GM12878 (cell line): ENCODE results near the gene SMIM14. TPM values are rescaled to one million over a fixed set of nuclear protein-coding genes. Genes with fewer than 3 reads are reported as not detected.

Experiments used
- ASH2L ChIP-seq: fragments of 300-600, 200-600 bp; sonication (generic); IDR thresholded peaks from 2 replicates; pipeline ENCODE4 v1.6.1; 2017; ENCODE audit warnings: low read depth, mild to moderate bottlenecking, borderline replicate concordance
- E4F1 ChIP-seq: fragments of 450-650 bp; IDR thresholded peaks from 2 replicates; pipeline ENCODE4 v1.6.1; 2018; ENCODE audit warnings: borderline replicate concordance, mild to moderate bottlenecking; ENCODE audit not compliant: partially characterized antibody
- ETV6 ChIP-seq, 2 experiments: fragments of 450-650 bp in 1 of 2; IDR thresholded peaks in 1 of 2; conservative IDR thresholded peaks in 1 of 2; 2 replicates each; pipeline ENCODE4 v1.6.1; 2014; ENCODE audit warnings: antibody characterized with exemption in 1 of 2, borderline replicate concordance in 1 of 2, low read depth in 1 of 2, mild to moderate bottlenecking in 1 of 2, moderate library complexity in 1 of 2
- IKZF1 ChIP-seq: fragments of 450-650 bp; conservative IDR thresholded peaks from 2 replicates; pipeline ENCODE4 v1.6.1; 2017; ENCODE audit warnings: antibody characterized with exemption, mild to moderate bottlenecking
- LARP7 ChIP-seq: fragments of 450-650 bp; IDR thresholded peaks from 2 replicates; pipeline ENCODE4 v1.6.1; 2017; ENCODE audit warnings: mild to moderate bottlenecking
- MAX ChIP-seq: IDR thresholded peaks from 2 replicates; pipeline ENCODE4 v1.6.1; 2012; ENCODE audit warnings: low read depth, low read length, improper control_type of control experiment
- MLLT1 ChIP-seq: fragments of 450-650 bp; IDR thresholded peaks from 2 replicates; pipeline ENCODE4 v1.6.1; 2016; ENCODE audit warnings: mild to moderate bottlenecking
- NKRF ChIP-seq: fragments of 450-650 bp; conservative IDR thresholded peaks from 2 replicates; pipeline ENCODE4 v1.6.1; 2017; ENCODE audit warnings: mild to moderate bottlenecking, moderate library complexity
- SMAD5 ChIP-seq: IDR thresholded peaks from 2 replicates; pipeline ENCODE4 v1.6.1; 2016; ENCODE audit warnings: antibody characterized with exemption, low read depth
- TCF12 ChIP-seq: IDR thresholded peaks from 2 replicates; pipeline ENCODE4 v1.6.1; 2011; ENCODE audit warnings: low read depth, mild to moderate bottlenecking, low read length
- ZBTB11 ChIP-seq: fragments of 450-650 bp; formaldehyde crosslinking; IDR thresholded peaks from 2 replicates; pipeline ENCODE4 v1.5.0; 2022; ENCODE audit warnings: mild to moderate bottlenecking, missing genetic modification characterization
- ZBTB33 ChIP-seq: fragments of 450-650 bp; IDR thresholded peaks from 2 replicates; pipeline ENCODE4 v1.6.1; 2017; ENCODE audit warnings: mild to moderate bottlenecking
- ZNF687 ChIP-seq: fragments of 450-650 bp; IDR thresholded peaks from 2 replicates; pipeline ENCODE4 v1.6.1; 2017; ENCODE audit warnings: mild to moderate bottlenecking, moderate library complexity
- polyA plus RNA-seq, 11 experiments: library from polyadenylated mRNA; depleted of rRNA in 4 of 11; unstranded in 6 of 11; stranded (reverse) in 5 of 11; fragments of >200 nt; fragmentation: Nextera tagmentation in 4 of 11; fragmentation: Illumina TruSeq in 1 of 11; extraction: Ambion mirVana in 4 of 11; extraction: Trizol in 1 of 11; gene quantifications; 1 replicate in 1 of 11; 2 replicates in 10 of 11; pipeline versions ENCODE4 v1.2.1 to v1.2.3, GENCODE V29; 2011 to 2016; ENCODE audit warnings: inconsistent platforms in 2 of 11, missing spikeins in 2 of 11, low read depth in 1 of 11
- total RNA-seq, 4 experiments: library from RNA; depleted of rRNA in 3 of 4; stranded (reverse); fragments of >200 nt in 3 of 4; fragmentation: Illumina TruSeq in 1 of 4; extraction: Trizol in 1 of 4; gene quantifications; 2 replicates each; pipeline versions ENCODE4 v1.2.1 to v1.2.3, GENCODE V29; 2013 to 2021

The SMIM14 gene
- total and polyA plus RNA-seq, 10 of the 15 experiments (the other 5 are each of a cell fraction or from before 2014, with no cell fraction given): 125 to 671 (median 188) TPM

- peak; percentile 90 for TF ChIP-seq IKZF1
- no peak for TF ChIP-seq ZNF687
- TF ChIP-seq MLLT1: no peak
- TF ChIP-seq MAX: no peak
- no peak for TF ChIP-seq ZBTB11 (CRISPR knock-in tag)
- TF ChIP-seq E4F1: no peak
- TF ChIP-seq ZBTB33: no peak
- no peak for TF ChIP-seq NKRF
- no peak for TF ChIP-seq TCF12
- TF ChIP-seq SMAD5: no peak
- no peak for TF ChIP-seq ASH2L
- TF ChIP-seq LARP7: no peak
- TF ChIP-seq ETV6 (conservative IDR thresholded peaks at IDR 0.05 in 1 of 2, IDR thresholded peaks at IDR 0.05 in 1 of 2; ENCODE audit: borderline replicate concordance in 1 of 2, low read depth in 1 of 2): no peak
Measured at GRCh38 chr4:39657465-39657864, 18.8 kb upstream of the SMIM14 start (continued).
